ENCODE results near the gene HSF2BP. TPM values are rescaled to one million over a fixed set of nuclear protein-coding genes. Genes with fewer than 3 reads are reported as not detected.

HSF2BP gene
- total and polyA plus RNA-seq, 2 of the 8 experiments (the other 6 are each of a cell fraction or from before 2014, with no cell fraction given) = 0.51 to 0.93 TPM

GRCh38 chr21:43609501-43610340, 49.6 kb downstream of the HSF2BP start (continued):
- no peak for TF ChIP-seq SP2 (IDR thresholded peaks at IDR 0.05; ENCODE audit: low read length)
- no peak for TF ChIP-seq CEBPB (IDR thresholded peaks at IDR 0.05; ENCODE audit: low read depth, low read length)
- TF ChIP-seq TEAD4 (IDR thresholded peaks at IDR 0.05; ENCODE audit: low read depth, low read length) = no peak
- no peak for TF ChIP-seq SAP30 (IDR thresholded peaks at IDR 0.05; ENCODE audit: insufficient read depth, insufficient replicate concordance, low read length)
